Lower leg skin (tissue), 4 donors: ENCODE results near the gene RARRES1. TPM values are rescaled to one million over a fixed set of nuclear protein-coding genes. Genes with fewer than 3 reads are reported as not detected.

Experiments used
- DNase-seq, 2 donors: peaks; one replicate each; pipeline ENCODE4 v3.0.0-alpha.2; 2019; ENCODE audit warnings: low spot score in 2 of 2
- H3K4me3 ChIP-seq: fragments of 200-600 bp; sonication (generic); 2 replicates; pipeline ENCODE4 v1.5.1; 2017; ENCODE audit warnings: mild to moderate bottlenecking, low read depth; ENCODE audit not compliant: poor library complexity, severe bottlenecking
- CTCF ChIP-seq, 3 donors: fragments of 450-650 bp; IDR thresholded peaks; one replicate each; pipeline ENCODE4 v1.5.1; 2016; ENCODE audit warnings: antibody characterized with exemption in 3 of 3, mild to moderate bottlenecking in 3 of 3, moderate library complexity in 2 of 3
- POLR2A ChIP-seq, 2 donors: fragments of 450-650 bp; IDR thresholded peaks; one replicate each; pipeline ENCODE4 v1.6.1; 2016 to 2017; ENCODE audit warnings: antibody characterized with exemption in 2 of 2, mild to moderate bottlenecking in 1 of 2, moderate library complexity in 1 of 2
- WGBS, 2 donors: methylation state at CpG; one replicate each; pipeline ENCODE4 v1.1.5; 2018; 5-methylcytosine and 5-hydroxymethylcytosine counted together
- intact Hi-C: fragments of 100-400 bp; cut with DNase I; formaldehyde crosslinking; loops from one replicate; pipeline ENCODE4 v1.15.0; 2023; ENCODE audit warnings: low total_unique reads
- total RNA-seq, 4 donors: library from RNA; depleted of rRNA; stranded (reverse); fragments of >200 nt; gene quantifications; one replicate each; pipeline ENCODE4 v1.1.0, GENCODE V29; 2016

Gene RARRES1
- total RNA-seq, 4 donors from 2014 or later = 5.9 to 89.7 (median 9.2) TPM

GRCh38 chr3:158776531-158776930, 44.3 kb upstream of the RARRES1 start:
- intact Hi-C loops = no loop called here
- no peak for TF ChIP-seq POLR2A (IDR thresholded peaks at IDR 0.05)
- no peak for TF ChIP-seq CTCF (IDR thresholded peaks at IDR 0.05)
- no peak for DNase-seq
- WGBS, 2 donors = 95 to 96% methylated on average over 7 of the region's 7 CpGs
- H3K4me3 ChIP-seq = no peak overlapping the region

GRCh38 chr3:158775426-158776410, 43.5 kb upstream of the RARRES1 start:
- intact Hi-C loops = no loop called here
- DNase-seq = no peak
- TF ChIP-seq POLR2A (IDR thresholded peaks at IDR 0.05) = no peak
- no peak for TF ChIP-seq CTCF (IDR thresholded peaks at IDR 0.05)
- WGBS, 2 donors = 94 to 95% methylated on average over 3 of the region's 3 CpGs
- H3K4me3 ChIP-seq = no peak overlapping the region

GRCh38 chr3:158774965-158775364, 42.7 kb upstream of the RARRES1 start:
- intact Hi-C loops = no loop called here
- H3K4me3 ChIP-seq = no peak overlapping the region
- no peak for DNase-seq
- no peak for TF ChIP-seq POLR2A (IDR thresholded peaks at IDR 0.05)
- no peak for TF ChIP-seq CTCF (IDR thresholded peaks at IDR 0.05)
- WGBS, 2 donors = 51 to 55% methylated on average over 2 of the region's 2 CpGs

- DNase-seq = no peak
- WGBS, 2 donors = 49 to 51% methylated on average over 7 of the region's 7 CpGs
- H3K4me3 ChIP-seq = no peak overlapping the region
- no peak for TF ChIP-seq POLR2A (IDR thresholded peaks at IDR 0.05)
- TF ChIP-seq CTCF (IDR thresholded peaks at IDR 0.05) = no peak
- intact Hi-C loops = no loop called here
These were observed 41.9 kb upstream of the RARRES1 start for GRCh38 chr3:158773845-158774830.

GRCh38 chr3:158773166-158773565, 40.9 kb upstream of the RARRES1 start:
- TF ChIP-seq CTCF (IDR thresholded peaks at IDR 0.05) (no peak), POLR2A (IDR thresholded peaks at IDR 0.05) (no peak)
- intact Hi-C loops = no loop called here
- no peak for DNase-seq
- no peak overlapping the region for H3K4me3 ChIP-seq
